Neutrophil (primary cell): Measurements from ENCODE around the gene CLDN12.

ENCODE experiments used
- H3K27ac ChIP-seq: fragments of 200-600 bp; sonication (generic); 2 replicates; pipeline ENCODE4 v1.5.1; 2016; ENCODE audit warnings: mild to moderate bottlenecking, moderate library complexity
- H3K27me3 ChIP-seq: fragments of 200-600 bp; sonication (generic); 2 replicates; pipeline ENCODE4 v1.6.0; 2016; ENCODE audit warnings: mild to moderate bottlenecking
- H3K36me3 ChIP-seq: fragments of 200-600 bp; sonication (generic); 2 replicates; pipeline ENCODE4 v1.5.1; 2017
- H3K4me1 ChIP-seq, 2 experiments: fragments of 200-600 bp in 1 of 2; sonication (generic) in 1 of 2; 1 replicate in 1 of 2; 2 replicates in 1 of 2; pipeline versions ENCODE4 v1.5.1 to v1.6.1; 2013 to 2016; ENCODE audit warnings: low read depth in 1 of 2, low read length in 1 of 2, mild to moderate bottlenecking in 1 of 2, moderate library complexity in 1 of 2; ENCODE audit not compliant: control insufficient read depth in 1 of 2, insufficient read depth in 1 of 2
- H3K4me3 ChIP-seq, 2 experiments: fragments of 200-600 bp in 1 of 2; sonication (generic) in 1 of 2; 1 replicate in 1 of 2; 2 replicates in 1 of 2; pipeline ENCODE4 v1.5.1; 2013 to 2016; ENCODE audit warnings: low read depth in 1 of 2, low read length in 1 of 2, mild to moderate bottlenecking in 1 of 2, moderate library complexity in 1 of 2
- H3K9me3 ChIP-seq: fragments of 200-600 bp; sonication (generic); 2 replicates; pipeline ENCODE4 v1.5.1; 2016
- TF ChIP-seq, protein P1 (sequence below): fragments of 200-600 bp; sonication (generic); IDR thresholded peaks from 2 replicates; pipeline ENCODE4 v1.5.1; 2016; ENCODE audit warnings: antibody characterized with exemption

Gene CLDN12

DNA sequence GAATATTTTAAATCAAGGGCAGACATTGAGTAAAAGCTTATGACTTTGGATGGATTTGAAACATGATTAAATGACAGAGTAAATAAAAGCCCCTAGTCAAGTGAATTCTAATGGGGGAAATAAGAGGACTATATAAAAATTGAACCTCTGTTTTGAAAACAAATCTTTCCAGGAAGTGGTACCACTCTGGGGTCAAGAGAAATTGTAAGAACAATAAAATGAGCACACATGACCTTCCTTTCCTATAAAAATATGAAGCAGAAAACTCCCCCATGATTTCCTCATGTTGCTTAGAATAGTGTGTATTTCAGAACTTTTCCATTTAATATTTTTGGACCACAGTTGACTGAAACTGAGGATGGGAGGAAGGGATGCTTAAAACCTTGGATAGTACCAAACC is 12.3 kb upstream of the CLDN12 start:
- Histone ChIP-seq H3K4me3 (no peak overlapping the region), H3K36me3 (peaks cover 7% of the 10 kb centered on the region), H3K4me1 (peaks cover 0 to 7% of the 10 kb centered on the region in 2 experiments), H3K9me3 (no peaks in the 10 kb centered on the region), H3K27ac (no peak overlapping the region), H3K27me3 (no peaks in the 10 kb centered on the region)
- TF ChIP-seq, protein P1, sequence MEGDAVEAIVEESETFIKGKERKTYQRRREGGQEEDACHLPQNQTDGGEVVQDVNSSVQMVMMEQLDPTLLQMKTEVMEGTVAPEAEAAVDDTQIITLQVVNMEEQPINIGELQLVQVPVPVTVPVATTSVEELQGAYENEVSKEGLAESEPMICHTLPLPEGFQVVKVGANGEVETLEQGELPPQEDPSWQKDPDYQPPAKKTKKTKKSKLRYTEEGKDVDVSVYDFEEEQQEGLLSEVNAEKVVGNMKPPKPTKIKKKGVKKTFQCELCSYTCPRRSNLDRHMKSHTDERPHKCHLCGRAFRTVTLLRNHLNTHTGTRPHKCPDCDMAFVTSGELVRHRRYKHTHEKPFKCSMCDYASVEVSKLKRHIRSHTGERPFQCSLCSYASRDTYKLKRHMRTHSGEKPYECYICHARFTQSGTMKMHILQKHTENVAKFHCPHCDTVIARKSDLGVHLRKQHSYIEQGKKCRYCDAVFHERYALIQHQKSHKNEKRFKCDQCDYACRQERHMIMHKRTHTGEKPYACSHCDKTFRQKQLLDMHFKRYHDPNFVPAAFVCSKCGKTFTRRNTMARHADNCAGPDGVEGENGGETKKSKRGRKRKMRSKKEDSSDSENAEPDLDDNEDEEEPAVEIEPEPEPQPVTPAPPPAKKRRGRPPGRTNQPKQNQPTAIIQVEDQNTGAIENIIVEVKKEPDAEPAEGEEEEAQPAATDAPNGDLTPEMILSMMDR, result no peak

DNA sequence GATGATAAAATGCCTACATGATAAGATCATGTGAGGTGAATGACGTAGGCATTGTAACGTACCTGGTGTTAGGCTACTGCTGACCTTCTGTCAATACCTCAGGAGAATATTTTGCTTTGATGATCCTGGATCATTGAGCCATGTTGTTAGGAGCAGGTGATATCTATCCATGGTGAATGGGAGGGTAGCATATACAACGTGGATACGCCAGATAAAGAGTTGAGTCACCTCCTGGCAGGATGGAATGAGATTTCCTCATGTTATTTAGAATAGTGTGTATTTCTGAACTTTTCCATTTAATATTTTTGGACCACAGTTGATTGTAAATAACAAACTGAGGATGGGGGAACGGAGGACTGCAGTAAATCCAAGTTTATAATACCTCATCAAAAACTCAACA is 11.8 kb upstream of the CLDN12 start:
- TF ChIP-seq, protein P1, result no peak
- Histone ChIP-seq H3K9me3 (no peaks in the 10 kb centered on the region), H3K4me3 (no peak overlapping the region), H3K27ac (no peak overlapping the region), H3K4me1 (peaks cover 0 to 7% of the 10 kb centered on the region in 2 experiments), H3K36me3 (peaks cover 4% of the 10 kb centered on the region), H3K27me3 (no peaks in the 10 kb centered on the region)

DNA sequence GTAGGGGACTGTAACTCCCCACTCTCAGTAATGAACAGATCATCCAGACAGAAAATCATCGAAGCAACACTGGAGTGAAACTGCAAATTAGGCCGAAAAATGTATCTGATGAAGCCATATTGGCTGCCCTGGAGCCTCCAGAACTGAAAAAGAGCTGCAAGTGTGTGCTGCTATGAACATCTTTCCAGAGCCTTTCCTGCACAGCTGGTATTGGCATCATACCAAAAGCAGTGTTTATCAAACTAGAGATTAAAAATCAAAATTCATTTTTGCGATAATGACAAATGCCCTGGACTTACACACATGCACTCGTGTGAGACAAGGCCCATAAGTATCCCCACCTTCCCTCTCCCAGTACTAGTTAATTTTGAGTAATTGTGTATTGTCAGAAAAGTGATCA is 6.8 kb upstream of the CLDN12 start:
- Histone ChIP-seq H3K27ac (no peak overlapping the region), H3K36me3 (no peaks in the 10 kb centered on the region), H3K27me3 (peaks cover 12% of the 10 kb centered on the region), H3K9me3 (no peaks in the 10 kb centered on the region), H3K4me1 (no peaks in the 10 kb centered on the region), H3K4me3 (no peak overlapping the region)
- TF ChIP-seq, protein P1, result no peak

DNA sequence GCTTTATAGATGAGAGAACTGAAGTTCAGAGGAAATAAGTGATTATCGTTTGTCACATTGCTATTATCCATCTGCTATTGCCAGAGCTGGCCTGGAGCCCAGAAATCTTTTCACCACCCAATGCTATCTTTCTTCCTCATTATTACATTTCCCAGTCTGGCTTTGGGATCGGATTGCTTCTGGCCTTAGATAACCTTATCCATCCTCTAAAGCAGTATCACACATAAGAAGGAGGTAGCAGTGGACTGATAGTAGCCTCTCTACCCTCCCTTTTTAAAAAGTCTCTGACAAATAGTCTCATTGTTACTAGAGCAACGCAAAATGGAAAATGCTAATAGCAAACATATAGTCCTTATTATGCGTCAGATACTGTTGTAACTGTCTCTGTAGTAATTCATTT is 1.3 kb upstream of the CLDN12 start:
- no peaks in the 10 kb centered on the region for H3K9me3 ChIP-seq
- peaks cover 25% of the 10 kb centered on the region for H3K27me3 ChIP-seq
- peaks cover 12 to 15% of the 10 kb centered on the region in 2 experiments for H3K4me1 ChIP-seq
- H3K4me3 ChIP-seq, result no peak overlapping the region
- H3K27ac ChIP-seq, result no peak overlapping the region
- no peaks in the 10 kb centered on the region for H3K36me3 ChIP-seq
- TF ChIP-seq, protein P1, result no peak

DNA sequence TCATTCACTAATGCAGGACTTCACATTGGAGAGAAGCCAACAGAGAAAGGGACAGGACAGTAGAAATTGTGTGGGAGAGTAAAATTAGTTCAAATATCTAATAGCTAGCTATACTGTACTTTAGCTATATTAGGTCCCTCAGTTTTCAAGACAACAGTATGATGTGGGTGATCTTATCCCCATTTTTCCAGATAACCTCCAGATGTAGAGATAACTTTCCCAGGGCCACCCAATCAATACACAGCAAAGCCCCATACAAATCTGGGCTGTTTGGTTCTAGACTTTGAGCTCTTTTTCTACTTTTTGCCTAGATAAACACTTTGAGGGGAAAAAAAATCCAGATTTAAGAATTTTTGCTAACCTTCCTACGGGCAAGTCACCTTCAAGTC is 482 bp upstream of the CLDN12 start:
- no peaks in the 10 kb centered on the region for H3K9me3 ChIP-seq
- TF ChIP-seq, protein P1, result no peak
- H3K4me3 ChIP-seq, result peak overlapping the region; percentile 62 to 63
- H3K4me1 ChIP-seq, result peaks cover 12 to 15% of the 10 kb centered on the region in 2 experiments
- no peak overlapping the region for H3K27ac ChIP-seq
- no peaks in the 10 kb centered on the region for H3K36me3 ChIP-seq
- H3K27me3 ChIP-seq, result peaks cover 25% of the 10 kb centered on the region

DNA sequence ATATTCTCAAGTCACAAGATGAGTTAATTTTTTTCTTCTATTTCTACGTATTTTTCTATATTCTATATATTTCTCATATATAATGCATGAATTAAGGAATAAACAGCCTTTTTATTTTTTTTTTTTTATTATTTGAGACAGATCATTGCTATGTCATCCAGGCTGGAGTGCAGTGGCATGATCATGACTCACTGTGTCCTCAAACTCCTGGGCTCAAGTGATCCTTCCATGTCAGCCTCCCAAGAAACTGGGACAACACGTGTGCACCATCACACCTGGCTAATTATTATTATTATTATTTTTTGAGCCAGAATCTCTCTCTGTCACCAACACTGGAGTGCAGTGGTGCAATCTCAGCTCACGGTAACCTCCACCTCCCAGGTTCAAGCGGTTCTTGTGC is 1.5 kb downstream of the CLDN12 start:
- no peak overlapping the region for H3K4me3 ChIP-seq
- no peaks in the 10 kb centered on the region for H3K9me3 ChIP-seq
- H3K36me3 ChIP-seq, result peaks cover 3% of the 10 kb centered on the region
- no peak overlapping the region for H3K27ac ChIP-seq
- peaks cover 12 to 15% of the 10 kb centered on the region in 2 experiments for H3K4me1 ChIP-seq
- TF ChIP-seq, protein P1, result no peak
- peaks cover 25% of the 10 kb centered on the region for H3K27me3 ChIP-seq
